HUDEP-2 (cell line): ENCODE measurements around the gene ACOXL.
"Not testable (repeated sequence)": the region's sequence is repeated elsewhere in the genome, so short reads cannot be mapped to it uniquely, and the experiment has no call there.

Experiments used
- DNase-seq, 76 experiments: peaks; one replicate each; lab custom pipeline; 2025; ENCODE audit not compliant: unreplicated experiment in 76 of 76; lab: John Stamatoyannopoulos, UW

Gene ACOXL

GRCh38 chr2:110959198-110959597, 226.8 kb downstream of the ACOXL start:
- DNase-seq: no peak

- no peak for DNase-seq
These were observed 227.9 kb downstream of the ACOXL start for GRCh38 chr2:110960281-110960680.

- no peak for DNase-seq
These were observed 228.6 kb downstream of the ACOXL start for GRCh38 chr2:110960954-110961353.

GRCh38 chr2:110961643-110962042, 229.3 kb downstream of the ACOXL start:
- DNase-seq: not testable (repeated sequence)

GRCh38 chr2:110969696-110970095, 237.3 kb downstream of the ACOXL start:
- no peak for DNase-seq

- no peak for DNase-seq
These were observed 237.8 kb downstream of the ACOXL start for GRCh38 chr2:110970201-110970600.

GRCh38 chr2:110971811-110972210, 239.4 kb downstream of the ACOXL start:
- no peak for DNase-seq

GRCh38 chr2:110973262-110973661, 240.9 kb downstream of the ACOXL start:
- peak in 2 of 76 experiments; percentile 8 to 11 for DNase-seq

- DNase-seq: no peak
These were observed 245.0 kb downstream of the ACOXL start for GRCh38 chr2:110977403-110977802.

GRCh38 chr2:110978148-110978547, 245.8 kb downstream of the ACOXL start:
- DNase-seq: no peak

GRCh38 chr2:110978756-110979470, 246.5 kb downstream of the ACOXL start:
- DNase-seq: no peak

- DNase-seq: no peak
These were observed 247.3 kb downstream of the ACOXL start for GRCh38 chr2:110979471-110980338.

GRCh38 chr2:110980339-110981062, 248.1 kb downstream of the ACOXL start:
- no peak for DNase-seq

GRCh38 chr2:110983133-110983532, 250.8 kb downstream of the ACOXL start:
- no peak for DNase-seq

GRCh38 chr2:110984694-110985490, 252.5 kb downstream of the ACOXL start:
- DNase-seq: no peak

- no peak for DNase-seq
These were observed 258.1 kb downstream of the ACOXL start for GRCh38 chr2:110990440-110990839.

- DNase-seq: no peak
These were observed 259.5 kb downstream of the ACOXL start for GRCh38 chr2:110991911-110992310.

GRCh38 chr2:110992886-110993285, 260.5 kb downstream of the ACOXL start:
- DNase-seq: no peak

GRCh38 chr2:110993557-110994231, 261.3 kb downstream of the ACOXL start:
- DNase-seq: no peak
